K562 (cell line): Measurements from ENCODE around the gene HS6ST1. TPM values are rescaled to one million over a fixed set of nuclear protein-coding genes. Genes with fewer than 3 reads are reported as not detected.

ENCODE experiments used
- ATAC-seq: fragments of 200-7000 bp; cut with Tn5 transposase; 3 replicates; pipeline ENCODE4 v1.9.1; 2020; ENCODE audit warnings: moderate library complexity
- BruUV-seq: library from RNA; stranded (reverse); fragments of 400-500 nt; replicated peaks from 2 replicates; lab custom pipeline; 2021; lab: Mats Ljungman, UMichigan
- CTCF ChIA-PET: fragments of 300-600 bp; formaldehyde crosslinking; extraction: SDS; loops from one replicate; lab custom pipeline; 2021; ENCODE audit warnings: low intra/inter-chr PET ratio; lab: Yijun Ruan, JAX
- POLR2A ChIA-PET: fragments of 300-600, 350-650 bp; sonication (Branson Sonifier 250); formaldehyde crosslinking; extraction: SDS; loops from one replicate; lab custom pipeline; 2021; ENCODE audit warnings: antibody characterized with exemption, inconsistent platforms; lab: Yijun Ruan, JAX
- DNase-seq, 4 experiments: peaks; one replicate each; pipeline versions ENCODE4 v3.0.0 to v3.0.0-alpha.2; 2011 to 2018; ENCODE audit warnings: low spot score in 3 of 4, mixed read lengths in 3 of 4; ENCODE audit errors: extremely low read depth in 1 of 4
- FAIRE-seq: peaks from 2 replicates; lab custom pipeline; 2011; peaks lifted over from hg19 to GRCh38; lab: Jason Lieb, UNC
- H2AFZ ChIP-seq: 2 replicates; pipeline ENCODE4 v1.6.0; 2011; ENCODE audit warnings: low read depth, low read length, control low read depth, inconsistent platforms
- H3K27ac ChIP-seq: fragments of 200-600 bp; 3 replicates; pipeline ENCODE4 v1.8.0; 2011; ENCODE audit warnings: low read depth, mild to moderate bottlenecking, control low read depth, inconsistent platforms, low read length, moderate library complexity, mixed read lengths; ENCODE audit errors: extremely low read depth
- H3K27me3 ChIP-seq, 2 experiments: fragments of 300-600 bp in 1 of 2; 2 replicates in 1 of 2; 3 replicates in 1 of 2; pipeline versions ENCODE4 v1.6.0 to v1.8.0; 2011; ENCODE audit warnings: inconsistent platforms in 2 of 2, low read length in 2 of 2, mild to moderate bottlenecking in 1 of 2, mixed read lengths in 1 of 2, moderate library complexity in 1 of 2; ENCODE audit not compliant: control insufficient read depth in 2 of 2, insufficient read depth in 2 of 2
- H3K36me3 ChIP-seq: fragments of 300-600 bp; 3 replicates; pipeline ENCODE4 v1.8.0; 2011; ENCODE audit warnings: mild to moderate bottlenecking, low read length, inconsistent platforms; ENCODE audit not compliant: control insufficient read depth, insufficient read depth
- H3K4me1 ChIP-seq, 2 experiments: fragments of 200-600 bp in 1 of 2; replicated peaks in 1 of 2; 2 replicates in 1 of 2; 3 replicates in 1 of 2; pipeline versions ENCODE4 v1.5.1 to v1.8.0; 2011; ENCODE audit warnings: inconsistent platforms in 2 of 2, low read length in 2 of 2, mild to moderate bottlenecking in 1 of 2, mixed read lengths in 1 of 2, moderate library complexity in 1 of 2; ENCODE audit not compliant: control insufficient read depth in 2 of 2, insufficient read depth in 2 of 2
- H3K4me2 ChIP-seq: 2 replicates; pipeline ENCODE4 v1.6.1; 2011; ENCODE audit warnings: low read length, control low read depth, inconsistent platforms, mixed read lengths; ENCODE audit not compliant: insufficient read depth
- H3K4me3 ChIP-seq: fragments of 200-600 bp; sonication (generic), shearing (Covaris generic); 2 replicates; pipeline ENCODE4 v1.5.1; 2016; ENCODE audit warnings: control low read depth, inconsistent platforms
- H3K79me2 ChIP-seq: fragments of 200-600 bp; 3 replicates; pipeline ENCODE4 v1.8.0; 2011; ENCODE audit warnings: low read length, inconsistent platforms; ENCODE audit not compliant: control insufficient read depth, insufficient read depth
- H3K9ac ChIP-seq, 2 experiments: 2 replicates each; pipeline versions ENCODE4 v1.6.0 to v1.6.1; 2011; ENCODE audit warnings: low read depth in 2 of 2, low read length in 2 of 2, control low read depth in 1 of 2, inconsistent platforms in 1 of 2, mild to moderate bottlenecking in 1 of 2, mixed read lengths in 1 of 2; ENCODE audit not compliant: insufficient read depth in 1 of 2
- H3K9me1 ChIP-seq: one replicate; pipeline ENCODE4 v1.6.0; 2011; ENCODE audit warnings: inconsistent platforms, mild to moderate bottlenecking, low read length, moderate library complexity; ENCODE audit not compliant: control insufficient read depth, insufficient read depth
- H3K9me3 ChIP-seq: replicated peaks from 2 replicates; pipeline ENCODE4 v1.5.1; 2011; ENCODE audit warnings: low read depth, low read length, inconsistent platforms; ENCODE audit not compliant: control insufficient read depth, insufficient read depth
- H4K20me1 ChIP-seq: replicated peaks from 2 replicates; pipeline ENCODE4 v1.6.1; 2011; ENCODE audit warnings: low read length, inconsistent platforms, mixed read lengths; ENCODE audit not compliant: control insufficient read depth, insufficient read depth
- ATF3 ChIP-seq, 2 experiments: fragments of 450-650 bp in 1 of 2; sonication (generic) in 1 of 2; formaldehyde crosslinking in 1 of 2; IDR thresholded peaks in 1 of 2; conservative IDR thresholded peaks in 1 of 2; 2 replicates each; pipeline versions ENCODE4 v1.6.1 to v1.8.1; 2016 to 2023; ENCODE audit warnings: mild to moderate bottlenecking in 2 of 2, moderate library complexity in 2 of 2, inconsistent platforms in 1 of 2, missing genetic modification reagents in 1 of 2
- CGGBP1 ChIP-seq: fragments of 250-450 bp; sonication (Bioruptor Pico); IDR thresholded peaks from 2 replicates; pipeline ENCODE4 v1.9.0; 2021; ENCODE audit warnings: mild to moderate bottlenecking
- MBD1 ChIP-seq: fragments of 250-450 bp; sonication (Bioruptor Pico); IDR thresholded peaks from 2 replicates; pipeline ENCODE4 v1.8.0; 2022; ENCODE audit warnings: inconsistent platforms
- NFATC3 ChIP-seq: fragments of 450-650 bp; IDR thresholded peaks from 2 replicates; pipeline ENCODE4 v1.6.1; 2017; ENCODE audit warnings: mild to moderate bottlenecking
- REST ChIP-seq, 2 experiments: fragments of 450-650 bp; formaldehyde crosslinking in 1 of 2; IDR thresholded peaks; 2 replicates each; pipeline versions ENCODE4 v1.4.0 to v1.6.1; 2014 to 2020; ENCODE audit warnings: mild to moderate bottlenecking in 2 of 2, borderline replicate concordance in 1 of 2, low read depth in 1 of 2
- SMARCA5 ChIP-seq: fragments of 450-650 bp; IDR thresholded peaks from 2 replicates; pipeline ENCODE4 v1.6.1; 2016
- TAF7 ChIP-seq: fragments of 450-650 bp; IDR thresholded peaks from 2 replicates; pipeline ENCODE4 v1.6.1; 2016; ENCODE audit warnings: missing genetic modification characterization, missing compliant biosample characterization
- ZKSCAN1 ChIP-seq: fragments of 150-350 bp; IDR thresholded peaks from 2 replicates; pipeline ENCODE4 v1.6.1; 2016; ENCODE audit warnings: low read depth, low read length
- ZNF57 ChIP-seq: fragments of 450-650 bp; formaldehyde crosslinking; IDR thresholded peaks from 2 replicates; pipeline ENCODE4 v1.4.0; 2020; ENCODE audit warnings: mild to moderate bottlenecking, moderate library complexity
- ZNF695 ChIP-seq: fragments of 450-650 bp; formaldehyde crosslinking; IDR thresholded peaks from 2 replicates; pipeline ENCODE4 v1.4.0; 2020; ENCODE audit warnings: mild to moderate bottlenecking, moderate library complexity
- ZNF780A ChIP-seq: fragments of 250-450 bp; sonication (Bioruptor Pico); IDR thresholded peaks from 2 replicates; pipeline ENCODE4 v1.5.0; 2021; ENCODE audit warnings: mild to moderate bottlenecking
- WGBS: fragments of 100-300 bp; shearing (Covaris generic); methylation state at CpG from one replicate; pipeline ENCODE4 v1.1.6; 2016; ENCODE audit warnings: low coverage, mixed read lengths; ENCODE audit not compliant: insufficient coverage; ENCODE audit errors: missing lambda C conversion rate; 5-methylcytosine and 5-hydroxymethylcytosine counted together
- in situ Hi-C: fragments of 300-500 bp; cut with MboI; formaldehyde crosslinking; loops from 4 replicates; pipeline ENCODE4 v1.15.0; 2018; ENCODE audit warnings: inconsistent platforms, mixed read lengths
- intact Hi-C: fragments of 100-400 bp; cut with micrococcal nuclease; formaldehyde crosslinking; loops from 2 replicates; pipeline ENCODE4 v1.14.2; 2022
- polyA plus RNA-seq, 8 experiments: library from polyadenylated mRNA; depleted of rRNA in 4 of 8; stranded (reverse) in 5 of 8; unstranded in 3 of 8; fragments of >200 nt; fragmentation: Nextera tagmentation in 2 of 8; fragmentation: Illumina TruSeq in 1 of 8; extraction: Ambion mirVana in 2 of 8; extraction: Trizol in 1 of 8; gene quantifications; 2 replicates each; pipeline versions ENCODE4 v1.2.1 to v1.2.3, GENCODE V29; 2011 to 2014; ENCODE audit warnings: inconsistent platforms in 1 of 8, missing spikeins in 1 of 8
- total RNA-seq, 7 experiments: library from RNA; depleted of rRNA in 6 of 7; stranded (reverse); fragments of >200 nt in 6 of 7; fragmentation: Illumina TruSeq in 2 of 7; extraction: Trizol in 2 of 7; gene quantifications; 2 replicates each; pipeline versions ENCODE4 v1.2.1 to v1.2.3, GENCODE V29; 2011 to 2021; ENCODE audit warnings: low replicate concordance in 1 of 7

The HS6ST1 gene
- total and polyA plus RNA-seq, 9 of the 15 experiments (the other 6 are each of a cell fraction or from before 2014, with no cell fraction given): 0.06 to 7.4 (median 3.8) TPM

GRCh38 chr2:128289439-128289838 is 29.2 kb downstream of the HS6ST1 start:
- Histone ChIP-seq H3K36me3 (no peaks in the 10 kb centered on the region), H3K27ac (no peak overlapping the region), H3K27me3 (no peaks in the 10 kb centered on the region), H3K9ac (no peak overlapping the region), H3K4me3 (no peak overlapping the region), H3K4me2 (no peak overlapping the region), H3K9me3 (no peaks in the 10 kb centered on the region), H4K20me1 (peaks cover 3% of the 10 kb centered on the region; the same call in 1 of the 2 replicates), H3K79me2 (no peaks in the 10 kb centered on the region), H2AFZ (no peak overlapping the region), H3K4me1 (peaks cover 0 to 19% of the 10 kb centered on the region in 2 experiments; a peak in 1 of 5 replicates), H3K9me1 (no peaks in the 10 kb centered on the region)
- ATAC-seq (no peak), DNase-seq (no peak), FAIRE-seq (no peak)
- CTCF ChIA-PET: no interaction called here
- POLR2A ChIA-PET: no interaction called here
- 73% methylated on average over 10 of the region's 10 CpGs for WGBS
- intact Hi-C loops (no loop called here), in situ Hi-C loops (no loop called here)
- TF ChIP-seq MBD1 (CRISPR knock-in tag) (no peak), NFATC3 (no peak), ATF3 (IDR thresholded peaks at IDR 0.05) (no peak), ATF3 (CRISPR knock-in tag; conservative IDR thresholded peaks at IDR 0.05) (no peak), CGGBP1 (CRISPR knock-in tag) (no peak), ZNF780A (no peak), ZNF695 (no peak), TAF7 (tag) (no peak), ZNF57 (CRISPR knock-in tag) (no peak), REST (IDR thresholded peaks at IDR 0.05; ENCODE audit: borderline replicate concordance) (no peak), REST (CRISPR knock-in tag; IDR thresholded peaks at IDR 0.05; ENCODE audit: low read depth) (no peak), SMARCA5 (no peak), ZKSCAN1 (no peak)
- no TSS peak for BruUV-seq
